DMS114 treated with DMSO at 0.1 percent for 48 hours (cell line): ENCODE measurements around the gene ANK3.

Experiments
- DNase-seq: peaks from one replicate; lab custom pipeline; 2025; ENCODE audit not compliant: unreplicated experiment; lab: John Stamatoyannopoulos, UW

Gene ANK3

DNA sequence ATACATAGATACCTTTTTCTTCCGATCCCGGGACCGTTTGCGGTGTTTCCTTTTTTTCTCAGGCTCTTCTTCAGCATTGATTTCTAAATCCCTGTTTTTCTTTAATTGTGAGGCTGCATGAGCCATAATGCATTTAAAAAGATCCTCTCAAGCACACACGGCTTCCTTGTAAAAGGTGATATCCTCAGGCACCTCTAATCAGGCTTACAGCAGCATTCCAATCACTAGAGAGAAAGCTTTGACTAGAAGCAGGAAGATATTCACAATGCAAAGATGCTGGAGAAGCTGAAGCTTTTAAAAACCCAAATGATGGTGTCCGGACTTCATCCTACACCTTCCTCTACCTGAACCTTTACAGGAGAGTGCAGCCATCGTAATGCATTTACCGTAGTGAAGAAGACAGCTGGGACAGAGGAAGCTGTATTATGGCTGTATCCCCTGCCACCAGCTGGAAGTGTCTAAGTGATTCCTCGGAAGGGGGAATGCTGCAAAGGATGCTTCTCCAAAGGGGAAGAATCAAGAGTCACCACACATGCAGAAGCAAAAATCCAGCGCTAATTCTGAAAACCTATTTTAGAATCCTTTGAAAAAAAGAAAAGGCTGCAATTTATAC lies at the start of gene ANK3:
TSS of gene ANK3 (minus strand) at position 463 of the 613 bp plus-strand sequence. CDS start at position 126, 337 bp downstream.
- no peak for DNase-seq

DNA sequence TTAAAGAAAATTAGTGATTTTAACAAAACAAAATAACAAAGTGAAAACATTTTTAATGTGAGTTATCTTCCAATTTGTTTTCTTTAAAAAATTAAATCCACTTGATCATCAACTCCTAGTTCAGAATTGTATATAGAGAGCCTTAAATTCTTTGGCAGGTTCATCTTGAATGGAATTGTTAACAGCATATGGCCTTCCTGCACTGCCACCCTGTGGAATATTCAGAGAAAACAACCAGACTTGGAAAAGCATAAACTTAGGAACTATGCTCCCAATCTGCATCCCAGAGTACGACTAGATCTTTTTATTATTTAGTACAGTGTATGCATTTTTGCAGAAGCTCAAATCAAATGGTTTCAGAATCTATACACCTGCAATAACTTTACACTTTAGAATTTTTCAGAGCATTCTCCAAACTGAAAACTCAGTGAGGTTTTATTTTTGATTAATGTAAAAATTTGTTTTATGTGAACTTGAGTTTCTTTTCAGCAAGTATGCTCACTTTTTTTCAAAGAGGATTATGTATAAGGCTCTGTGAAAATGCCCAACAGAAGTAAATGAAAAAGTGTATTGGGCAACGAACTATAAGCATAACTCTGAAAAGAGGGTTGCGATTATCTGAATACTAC lies 44.9 kb upstream of the ANK3 start:
- peak; percentile 56 for DNase-seq

DNA sequence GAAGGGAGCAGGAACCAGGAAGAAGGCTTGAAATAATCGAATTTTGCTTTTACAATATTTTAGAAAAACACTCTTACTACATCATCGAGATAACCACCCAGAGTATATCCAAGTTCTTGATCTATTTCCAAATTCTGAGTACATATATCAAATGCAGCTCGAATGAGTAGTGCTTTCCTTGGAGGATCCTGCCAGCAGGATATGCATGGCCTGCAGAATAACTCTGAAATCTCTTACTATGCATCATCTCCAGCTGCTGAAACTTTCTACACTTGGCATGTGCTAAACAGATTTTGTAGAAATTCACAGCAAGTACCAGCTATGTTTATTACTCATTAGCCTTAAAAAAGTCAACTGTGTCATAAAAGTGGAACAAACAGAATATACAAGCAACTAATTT lies 44.0 kb upstream of the ANK3 start:
- DNase-seq, result no peak

DNA sequence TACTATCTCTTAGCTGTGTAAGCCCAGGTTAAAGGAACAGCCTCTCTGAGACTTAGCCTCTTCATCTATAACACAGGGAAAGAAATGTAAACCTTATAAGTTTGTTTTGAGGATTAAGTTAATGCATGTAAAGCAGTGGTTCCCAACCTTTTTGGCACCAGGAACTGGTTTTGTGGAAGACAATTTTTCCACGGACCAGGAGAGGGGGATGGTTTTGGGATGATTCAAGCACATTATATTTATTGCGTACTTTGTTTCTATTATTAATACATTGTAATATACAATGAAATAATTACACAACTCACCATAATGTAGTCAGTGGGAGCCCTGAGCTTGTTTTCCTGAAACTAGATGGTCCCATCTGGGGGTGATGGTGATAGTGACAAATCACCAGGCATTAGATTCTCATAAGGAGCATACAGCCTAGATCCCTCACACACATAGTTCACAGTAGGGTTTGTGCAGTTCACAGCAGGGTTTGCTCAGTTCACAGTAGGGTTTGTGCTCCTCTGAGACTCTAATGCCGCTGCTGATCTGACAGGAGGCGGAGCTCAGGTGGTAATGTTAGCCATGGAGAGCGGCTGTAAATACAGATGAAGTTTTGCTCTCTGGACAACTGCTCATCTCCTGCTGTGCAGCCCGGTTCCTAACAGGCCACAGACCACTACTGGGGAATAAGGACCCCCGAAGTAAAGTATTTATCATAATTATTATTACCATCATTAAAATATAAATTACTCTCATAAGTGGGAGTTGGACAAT lies 41.3 kb upstream of the ANK3 start:
- DNase-seq, result no peak

DNA sequence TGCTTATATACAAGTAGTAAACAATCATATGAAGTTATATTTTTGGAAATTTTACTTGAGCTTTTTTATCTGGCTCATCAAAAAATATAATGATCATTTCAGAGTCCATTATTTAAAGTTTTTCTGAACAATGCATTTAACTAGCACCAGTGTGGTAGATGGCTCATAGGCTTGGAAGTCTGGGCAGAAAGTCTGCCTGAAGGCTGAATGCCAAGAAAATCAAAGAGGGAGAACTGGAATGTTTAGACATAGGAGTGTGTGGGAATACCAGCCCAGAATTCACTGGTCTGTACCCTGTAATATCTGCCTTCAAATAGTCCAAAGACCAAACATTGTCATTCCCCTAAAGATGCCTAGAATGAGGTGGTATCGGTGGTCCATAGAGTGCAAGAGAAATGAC lies 40.3 kb upstream of the ANK3 start:
- DNase-seq, result no peak

DNA sequence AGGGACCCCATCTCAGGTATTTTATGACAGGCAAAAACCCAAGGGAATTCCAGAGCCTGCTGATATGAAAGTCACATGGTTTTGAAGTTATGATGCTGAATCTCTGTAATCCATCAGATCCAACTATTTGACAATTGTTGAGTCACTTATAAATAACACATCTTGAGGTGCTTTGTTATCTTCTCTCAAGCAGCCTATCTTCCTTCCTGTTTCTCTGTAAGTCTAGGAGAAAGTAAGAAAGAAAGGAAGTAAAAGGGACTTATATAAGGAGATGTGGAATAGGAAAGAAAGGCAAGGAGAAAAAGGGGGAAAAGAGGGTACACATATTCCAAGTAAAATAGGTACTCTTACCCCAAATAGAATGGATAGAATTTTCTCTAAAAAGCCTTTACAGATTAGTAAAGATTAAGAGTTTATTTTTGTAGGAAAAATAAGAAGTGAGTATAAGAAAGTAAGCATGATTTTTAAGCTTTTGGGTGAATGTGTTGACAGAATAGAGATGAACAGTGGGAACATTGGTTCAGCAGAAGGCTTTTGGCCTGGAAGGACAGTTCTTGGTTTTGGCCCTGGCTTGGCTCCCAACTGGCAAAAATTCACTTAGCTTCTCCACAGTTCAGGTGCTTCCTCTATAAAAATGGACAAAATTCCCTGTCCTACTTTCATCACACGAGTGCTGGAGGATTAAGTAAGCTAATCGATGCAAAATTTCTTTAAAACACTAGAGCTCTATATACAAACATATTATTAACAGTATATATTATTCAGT lies 39.6 kb upstream of the ANK3 start:
- no peak for DNase-seq

DNA sequence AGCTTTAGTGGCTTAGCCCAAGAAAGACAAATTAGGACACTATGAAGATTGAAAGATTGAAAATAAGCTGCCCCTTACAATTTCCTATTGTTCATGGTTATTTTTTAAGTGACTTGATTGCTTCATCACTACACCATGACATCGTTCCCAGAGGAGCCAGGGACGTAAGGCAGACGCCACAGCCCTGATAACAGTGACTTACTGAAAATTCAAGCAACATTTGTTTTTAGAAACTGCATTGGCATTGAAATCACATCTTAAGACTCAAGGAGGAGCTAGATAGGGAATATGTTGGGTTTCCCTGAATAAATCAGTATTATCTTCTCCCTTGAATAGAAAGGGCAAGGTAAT lies 38.7 kb upstream of the ANK3 start:
- DNase-seq, result no peak

DNA sequence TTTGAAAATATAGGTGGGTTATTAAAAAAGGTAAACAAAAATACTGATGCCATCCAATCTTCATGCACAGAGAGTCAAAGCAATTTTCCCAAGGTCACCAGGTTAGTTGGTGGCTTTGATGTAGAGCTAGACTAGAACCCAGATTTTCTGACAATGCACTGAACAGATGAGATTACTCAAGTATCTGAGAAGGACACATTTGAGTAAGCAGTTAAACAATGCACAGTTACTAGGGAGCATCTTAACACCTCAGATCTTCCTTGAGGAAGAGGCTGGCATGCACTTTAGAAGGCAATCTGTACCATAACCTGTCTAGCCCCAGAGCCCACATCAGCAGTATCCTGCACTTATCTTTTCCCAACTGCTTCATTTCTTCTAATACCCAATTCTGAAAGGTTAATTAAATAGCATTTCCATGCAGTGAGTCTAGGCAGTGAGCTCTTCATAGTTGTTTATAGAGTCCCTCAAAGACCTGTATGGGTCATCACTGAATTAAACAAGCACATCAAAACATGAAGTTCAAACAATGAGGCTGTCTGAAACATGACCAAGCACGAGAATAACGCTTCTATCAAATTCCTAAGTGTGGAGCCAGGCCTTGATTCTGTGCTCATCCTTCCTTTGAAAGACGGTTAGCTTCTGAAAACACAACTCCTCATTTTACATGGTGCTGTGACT lies 38.2 kb upstream of the ANK3 start:
- no peak for DNase-seq

DNA sequence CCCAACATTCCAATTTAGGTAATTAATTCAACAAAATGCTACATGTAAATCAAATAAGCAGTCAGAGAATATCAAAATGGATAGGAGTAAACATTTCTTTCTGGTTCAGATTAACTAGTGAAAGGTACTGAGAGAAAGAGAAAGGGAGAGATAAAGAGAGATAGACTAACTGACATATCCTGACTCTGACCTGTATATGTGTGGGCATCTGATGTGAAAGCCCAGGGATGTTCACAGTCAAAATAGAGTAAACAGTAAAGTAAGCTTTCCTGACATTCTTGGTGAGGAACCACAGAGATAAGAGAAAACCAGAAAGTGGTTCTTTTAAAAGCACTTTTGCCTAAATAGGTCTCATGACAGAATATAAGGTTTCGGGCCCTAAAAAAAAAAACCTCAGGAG lies 37.5 kb upstream of the ANK3 start:
- no peak for DNase-seq

DNA sequence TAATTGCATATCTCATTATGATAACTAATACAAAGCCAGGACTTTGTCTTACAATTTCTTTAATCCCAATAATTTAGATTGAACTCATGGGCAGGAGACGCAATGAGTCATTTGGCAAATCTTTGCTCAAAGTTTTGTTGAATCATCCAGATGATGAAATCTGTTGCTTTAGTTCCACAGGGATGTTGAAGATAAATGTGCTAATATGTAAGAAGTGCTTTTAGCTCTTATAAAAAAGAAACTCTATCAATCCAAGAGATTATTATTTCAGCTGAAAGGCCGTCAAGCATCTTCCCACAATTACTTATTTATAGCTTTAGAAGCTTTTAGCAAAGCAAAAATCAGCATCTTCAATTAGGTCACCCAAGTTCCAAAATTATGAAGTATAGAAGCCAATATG lies 36.8 kb upstream of the ANK3 start:
- DNase-seq, result no peak

DNA sequence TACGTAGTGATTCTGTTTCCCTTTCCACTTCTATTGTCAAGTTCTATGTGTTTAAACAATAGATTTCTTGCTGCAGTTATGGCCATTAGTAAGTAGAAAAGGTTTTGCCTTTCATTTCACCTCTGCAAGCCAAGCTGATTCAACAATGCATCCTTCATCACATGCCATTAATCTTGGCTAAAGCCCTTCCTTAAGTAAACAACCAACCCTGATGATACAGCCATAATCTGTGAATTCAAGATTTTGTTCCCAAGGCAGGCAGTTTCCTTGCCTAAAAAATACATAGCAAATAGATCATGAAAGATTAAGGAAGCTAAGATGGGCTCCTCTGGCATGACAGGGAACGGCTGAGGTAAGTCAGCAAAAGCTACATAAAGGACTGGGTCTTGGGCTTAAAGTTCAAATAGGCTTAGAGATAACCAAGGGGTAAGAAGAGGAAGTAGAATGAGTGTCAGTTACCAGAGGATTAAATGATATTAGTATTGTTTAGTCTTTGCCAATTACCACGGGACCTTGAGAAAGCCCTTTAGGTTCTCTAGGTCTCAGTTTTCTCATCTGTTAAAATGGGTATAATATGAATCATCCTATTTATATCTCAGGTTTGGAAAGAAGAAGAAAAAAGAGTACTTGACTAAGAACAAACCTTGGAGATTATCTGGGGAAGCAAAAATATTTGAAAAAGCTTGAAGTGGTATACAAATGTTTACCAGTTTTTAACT lies 35.9 kb upstream of the ANK3 start:
- no peak for DNase-seq

DNA sequence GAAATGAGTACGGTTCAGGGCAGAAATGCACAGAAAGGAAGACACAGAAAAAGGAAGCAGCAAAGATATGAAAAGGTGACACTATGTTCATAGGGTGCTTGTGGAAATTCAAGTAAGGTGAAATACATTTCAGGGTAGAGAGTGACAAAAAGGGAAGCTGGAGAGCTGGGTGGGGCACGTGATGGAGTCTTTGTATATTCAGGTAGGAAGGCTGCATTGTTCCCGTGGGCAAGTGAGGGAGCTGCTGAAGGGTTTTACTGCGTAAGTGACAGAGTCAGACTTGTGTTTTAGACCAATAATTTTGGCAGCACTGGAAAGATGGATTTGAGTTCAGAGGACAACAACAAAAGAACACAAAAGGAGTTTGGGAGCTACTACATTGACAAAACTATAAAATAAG lies 35.3 kb upstream of the ANK3 start:
- no peak for DNase-seq

DNA sequence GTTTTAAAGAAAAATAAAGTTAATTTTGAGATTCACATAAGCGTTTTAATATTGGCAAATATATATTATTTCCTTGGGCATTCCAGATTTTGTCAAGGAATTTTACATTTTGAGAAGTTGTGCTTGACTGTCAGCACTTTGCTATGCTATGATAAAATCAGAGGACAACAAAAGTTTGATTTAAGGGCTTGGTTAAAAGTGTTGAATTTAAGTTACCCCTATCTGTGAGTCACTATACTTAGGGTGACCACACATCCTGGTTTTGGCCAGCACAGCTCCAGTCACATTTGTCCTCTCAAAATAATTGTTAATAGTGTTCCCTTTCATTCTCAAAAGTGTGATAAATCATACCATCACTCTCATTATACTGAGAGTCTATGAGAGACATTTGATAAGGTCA lies 34.2 kb upstream of the ANK3 start:
- no peak for DNase-seq

DNA sequence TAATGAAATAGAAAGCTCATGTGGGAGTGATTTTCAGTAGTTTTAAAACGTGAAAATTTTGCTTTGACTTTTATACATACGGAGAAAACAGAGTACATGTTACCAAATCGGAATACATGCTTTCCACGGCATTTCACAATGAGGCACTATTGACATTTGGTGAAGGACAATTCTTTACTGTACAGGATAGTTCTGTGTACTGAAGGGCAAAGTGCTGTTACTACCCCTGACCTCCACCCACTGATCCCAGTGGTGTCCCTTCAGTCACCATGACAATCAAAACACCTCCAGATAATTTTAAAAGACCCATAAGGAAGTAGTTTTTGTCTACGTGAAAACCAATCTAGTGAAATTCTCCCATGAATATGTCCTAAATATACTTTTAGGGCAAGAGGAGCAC lies 33.1 kb upstream of the ANK3 start:
- DNase-seq, result no peak

DNA sequence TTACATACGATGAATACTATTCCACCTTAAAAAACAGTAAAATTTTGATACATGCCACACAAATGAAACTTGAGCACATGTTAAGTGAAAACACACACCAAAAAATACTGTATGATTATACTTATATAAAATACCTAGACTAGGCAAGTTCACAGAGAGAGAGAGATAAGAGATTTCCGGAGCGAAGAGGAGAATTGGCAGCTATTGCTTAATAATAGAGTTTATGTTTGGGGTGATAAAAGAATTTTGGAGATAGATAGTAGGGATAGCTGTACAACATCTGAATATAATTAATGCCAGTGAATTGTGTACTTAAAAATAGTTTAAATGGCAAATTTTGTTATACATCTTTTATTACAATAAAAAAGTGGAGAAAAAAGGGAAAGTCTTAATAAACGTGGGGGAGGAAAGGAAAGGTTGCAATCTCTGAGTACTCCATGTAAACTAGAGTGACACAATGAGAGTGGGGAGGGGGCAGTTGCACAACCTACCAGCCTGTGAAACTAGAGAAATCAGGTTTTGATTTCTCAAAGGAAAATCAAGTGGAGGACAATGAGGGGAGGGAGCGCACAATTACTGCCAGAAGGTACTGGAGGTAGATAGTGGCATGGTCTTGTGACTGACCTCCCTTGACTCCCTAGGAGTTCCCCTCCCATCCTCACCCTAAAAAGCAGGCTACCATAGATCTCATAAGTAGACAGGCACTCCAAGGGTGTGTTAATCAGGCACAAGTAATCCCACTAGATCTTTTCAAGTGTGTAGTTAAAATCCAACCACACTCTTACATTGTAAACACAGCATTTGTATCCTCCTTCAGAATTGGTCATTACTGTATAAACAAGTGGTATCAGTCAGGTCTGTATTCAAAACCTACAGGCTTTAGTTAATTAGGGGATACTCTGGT lies 31.6 kb upstream of the ANK3 start:
- no peak for DNase-seq

DNA sequence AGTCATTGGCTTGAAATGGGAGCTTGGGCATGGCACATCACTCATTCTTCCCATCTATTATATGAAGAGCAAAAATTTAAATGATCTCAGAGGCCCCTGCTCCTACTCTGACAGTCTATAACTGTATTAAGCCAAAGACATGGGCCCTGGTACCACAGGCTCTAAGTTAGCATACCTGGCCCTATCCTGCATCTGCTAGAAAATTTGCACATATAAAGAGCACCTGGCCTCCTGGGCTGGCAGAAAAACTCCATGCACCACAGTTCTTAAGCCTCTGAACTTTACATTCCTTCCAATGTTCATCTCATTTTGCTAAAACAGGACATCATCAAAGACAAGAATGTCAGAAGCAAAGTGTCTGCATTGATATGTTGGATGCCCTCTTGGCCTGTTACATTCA lies 29.6 kb upstream of the ANK3 start:
- no peak for DNase-seq

DNA sequence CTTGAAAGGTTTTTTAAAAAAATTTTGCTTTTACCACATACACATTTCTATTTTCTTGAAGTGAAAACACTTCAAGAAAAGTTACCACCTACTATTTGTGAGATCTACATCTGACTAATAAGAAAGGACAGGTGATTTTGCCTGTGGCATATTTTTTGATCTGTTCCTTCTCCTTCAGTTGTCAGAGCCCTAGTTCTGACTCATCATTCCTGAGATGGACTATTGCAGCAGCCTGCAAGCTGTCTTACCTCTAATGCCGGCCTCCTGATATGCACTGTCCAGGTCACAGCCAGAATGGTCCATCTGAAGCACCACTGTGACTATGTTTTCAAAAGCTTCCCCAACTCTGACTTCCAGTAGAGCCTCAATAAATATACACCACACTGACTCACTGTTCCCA lies 28.2 kb upstream of the ANK3 start:
- no peak for DNase-seq

DNA sequence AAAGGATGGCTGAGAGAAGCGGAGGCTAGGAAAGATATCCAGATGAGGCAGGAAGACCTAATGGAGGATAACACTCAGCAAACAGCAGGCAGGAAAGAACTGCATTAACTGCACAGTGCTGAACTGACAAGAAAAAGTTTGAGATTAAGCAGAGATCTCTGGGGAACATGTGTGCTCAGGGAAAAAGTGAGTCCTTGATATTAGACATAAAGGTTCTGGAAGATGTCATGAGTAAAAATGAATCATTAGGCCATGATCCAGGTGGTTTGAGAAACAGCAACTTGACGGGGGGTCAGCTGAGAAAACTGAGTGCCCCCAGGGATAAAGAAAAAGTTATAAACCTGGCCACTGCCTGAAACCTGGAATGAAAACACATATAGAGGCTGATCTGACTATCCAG lies 27.3 kb upstream of the ANK3 start:
- no peak for DNase-seq

DNA sequence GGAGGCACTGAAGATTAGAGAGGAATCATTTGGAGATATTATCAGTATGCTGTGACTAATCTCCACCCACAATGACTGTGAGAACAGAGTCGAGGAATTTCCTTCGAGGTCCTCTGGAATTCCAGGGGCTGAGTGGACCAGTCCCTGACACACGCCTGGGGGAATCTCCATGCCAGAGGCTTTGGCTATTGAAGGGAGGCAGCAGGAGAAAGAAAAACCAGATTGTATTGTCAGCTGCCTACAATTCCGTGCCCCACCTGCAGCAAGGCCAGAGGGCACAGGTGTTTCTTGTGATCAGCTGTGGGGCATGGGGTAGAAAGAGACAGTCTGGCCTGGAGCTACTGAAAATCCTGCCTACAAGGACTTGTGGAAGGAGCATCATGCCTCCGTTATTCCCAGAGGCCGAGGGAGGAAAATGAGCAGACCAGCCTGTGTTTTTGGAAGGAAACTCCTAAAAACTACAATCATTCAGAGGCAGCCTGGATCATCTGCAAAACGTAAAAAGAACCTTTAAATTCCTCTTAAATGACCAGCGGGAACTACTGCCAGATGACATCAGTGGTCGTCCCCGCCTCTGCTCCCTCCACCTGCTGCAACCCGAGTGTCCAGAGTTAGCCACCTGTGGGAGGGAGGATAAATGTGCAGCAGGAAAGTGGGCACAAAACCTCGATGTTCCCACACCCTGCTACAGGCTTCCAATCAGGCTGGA lies 25.4 kb upstream of the ANK3 start:
- no peak for DNase-seq
